ENCODE data around the gene CCDC102A.

- no peak for TF ChIP-seq TAF1 (CRISPR knock-in tag; IDR thresholded peaks at IDR 0.05)
- TF ChIP-seq DMAP1 (CRISPR knock-in tag; IDR thresholded peaks at IDR 0.05) = no peak
- no peak for TF ChIP-seq ZNF629 (CRISPR knock-in tag; conservative IDR thresholded peaks at IDR 0.05)
- TF ChIP-seq MAX (IDR thresholded peaks at IDR 0.05) = no peak
- no peak for TF ChIP-seq PATZ1 (CRISPR knock-in tag; IDR thresholded peaks at IDR 0.05)
- TF ChIP-seq CREM (IDR thresholded peaks at IDR 0.05) = no peak
- no peak for TF ChIP-seq CREM (CRISPR knock-in tag; IDR thresholded peaks at IDR 0.05)
- no peak for TF ChIP-seq ETS1 (CRISPR knock-in tag; IDR thresholded peaks at IDR 0.05)
- no peak for TF ChIP-seq ZNF362 (CRISPR knock-in tag; IDR thresholded peaks at IDR 0.05; ENCODE audit: borderline replicate concordance)
- TF ChIP-seq ZNF747 (CRISPR knock-in tag; IDR thresholded peaks at IDR 0.05; ENCODE audit: borderline replicate concordance) = no peak
Observed at GRCh38 chr16:57567691-57568090, 31.3 kb upstream of the CCDC102A start.

Data from HepG2 (cell line).